ENCODE data around the gene CLCNKA.
"Not testable (repeated sequence)": the region's sequence is repeated elsewhere in the genome, so short reads cannot be mapped to it uniquely, and the experiment has no call there.

The CLCNKA gene

GRCh38 chr1:16042654-16043053, 20.8 kb downstream of the CLCNKA start:
- not testable (repeated sequence) for H3K4me1 ChIP-seq (ENCODE audit: control insufficient read depth, insufficient read depth, low read length); H3K4me3 ChIP-seq (ENCODE audit: low read length); H3K27ac ChIP-seq (ENCODE audit: low read depth, low read length); H3K27me3 ChIP-seq (ENCODE audit: control insufficient read depth, insufficient read depth, low read length); H3K36me3 ChIP-seq (ENCODE audit: control insufficient read depth, insufficient read depth, low read length); H3K9ac ChIP-seq (ENCODE audit: low read length)

GRCh38 chr1:16043521-16043920, 21.7 kb downstream of the CLCNKA start, which contains the start of gene CLCNKB:
CLCNKB (plus strand) TSS chr1:16043782; CDS start chr1:16044493, 711 bp downstream.
- Histone ChIP-seq H3K4me1 (ENCODE audit: control insufficient read depth, insufficient read depth, low read length) (no peaks in the 10 kb centered on the region), H3K9ac (ENCODE audit: low read length) (no peak within 1 kb of the TSS), H3K27ac (ENCODE audit: low read depth, low read length) (no peak within 1 kb of the TSS), H3K36me3 (ENCODE audit: control insufficient read depth, insufficient read depth, low read length) (no peaks in the 10 kb centered on the region), H3K27me3 (ENCODE audit: control insufficient read depth, insufficient read depth, low read length) (no peaks in the 10 kb centered on the region), H3K4me3 (ENCODE audit: low read length) (no peak within 1 kb of the TSS)

- Histone ChIP-seq H3K36me3 (ENCODE audit: control insufficient read depth, insufficient read depth, low read length) (no peaks in the 10 kb centered on the region), H3K27me3 (ENCODE audit: control insufficient read depth, insufficient read depth, low read length) (no peaks in the 10 kb centered on the region), H3K4me3 (ENCODE audit: low read length) (no peak overlapping the region), H3K4me1 (ENCODE audit: control insufficient read depth, insufficient read depth, low read length) (no peaks in the 10 kb centered on the region), H3K9ac (ENCODE audit: low read length) (no peak overlapping the region), H3K27ac (ENCODE audit: low read depth, low read length) (no peak overlapping the region)
Observed at GRCh38 chr1:16043950-16044349, 22.1 kb downstream of the CLCNKA start.

GRCh38 chr1:16046842-16047241, 25.0 kb downstream of the CLCNKA start:
- no peaks in the 10 kb centered on the region for H3K36me3 ChIP-seq (ENCODE audit: control insufficient read depth, insufficient read depth, low read length)
- no peaks in the 10 kb centered on the region for H3K27me3 ChIP-seq (ENCODE audit: control insufficient read depth, insufficient read depth, low read length)
- H3K9ac ChIP-seq (ENCODE audit: low read length): no peak overlapping the region
- no peak overlapping the region for H3K27ac ChIP-seq (ENCODE audit: low read depth, low read length)
- H3K4me3 ChIP-seq (ENCODE audit: low read length): no peak overlapping the region
- no peaks in the 10 kb centered on the region for H3K4me1 ChIP-seq (ENCODE audit: control insufficient read depth, insufficient read depth, low read length)

- Histone ChIP-seq H3K9ac (ENCODE audit: low read length) (no peak overlapping the region), H3K27ac (ENCODE audit: low read depth, low read length) (no peak overlapping the region), H3K4me3 (ENCODE audit: low read length) (no peak overlapping the region)
Observed at GRCh38 chr1:16047791-16048475, 26.1 kb downstream of the CLCNKA start.

GRCh38 chr1:16048573-16049189, 26.8 kb downstream of the CLCNKA start:
- Histone ChIP-seq H3K27ac (ENCODE audit: low read depth, low read length) (no peak overlapping the region), H3K27me3 (ENCODE audit: control insufficient read depth, insufficient read depth, low read length) (no peaks in the 10 kb centered on the region), H3K9ac (ENCODE audit: low read length) (no peak overlapping the region), H3K4me1 (ENCODE audit: control insufficient read depth, insufficient read depth, low read length) (no peaks in the 10 kb centered on the region), H3K4me3 (ENCODE audit: low read length) (peak overlapping the region; percentile 40), H3K36me3 (ENCODE audit: control insufficient read depth, insufficient read depth, low read length) (no peaks in the 10 kb centered on the region)

More at GRCh38 chr1:16047791-16048475, 26.1 kb downstream of the CLCNKA start:
- no peaks in the 10 kb centered on the region for H3K4me1 ChIP-seq (ENCODE audit: control insufficient read depth, insufficient read depth, low read length)
- no peaks in the 10 kb centered on the region for H3K36me3 ChIP-seq (ENCODE audit: control insufficient read depth, insufficient read depth, low read length)
- no peaks in the 10 kb centered on the region for H3K27me3 ChIP-seq (ENCODE audit: control insufficient read depth, insufficient read depth, low read length)

GRCh38 chr1:16050328-16050727, 28.5 kb downstream of the CLCNKA start:
- H3K9ac ChIP-seq (ENCODE audit: low read length): no peak overlapping the region
- H3K27me3 ChIP-seq (ENCODE audit: control insufficient read depth, insufficient read depth, low read length): no peaks in the 10 kb centered on the region
- no peaks in the 10 kb centered on the region for H3K36me3 ChIP-seq (ENCODE audit: control insufficient read depth, insufficient read depth, low read length)

GRCh38 chr1:16051039-16051438, 29.2 kb downstream of the CLCNKA start:
- Histone ChIP-seq H3K27me3 (ENCODE audit: control insufficient read depth, insufficient read depth, low read length) (no peaks in the 10 kb centered on the region), H3K4me1 (ENCODE audit: control insufficient read depth, insufficient read depth, low read length) (no peaks in the 10 kb centered on the region), H3K9ac (ENCODE audit: low read length) (no peak overlapping the region)

More at GRCh38 chr1:16050328-16050727, 28.5 kb downstream of the CLCNKA start:
- H3K4me3 ChIP-seq (ENCODE audit: low read length): no peak overlapping the region
- H3K4me1 ChIP-seq (ENCODE audit: control insufficient read depth, insufficient read depth, low read length): no peaks in the 10 kb centered on the region
- H3K27ac ChIP-seq (ENCODE audit: low read depth, low read length): no peak overlapping the region

GRCh38 chr1:16051949-16052348, 30.1 kb downstream of the CLCNKA start:
- not testable (repeated sequence) for H3K27me3 ChIP-seq (ENCODE audit: control insufficient read depth, insufficient read depth, low read length); H3K9ac ChIP-seq (ENCODE audit: low read length); H3K36me3 ChIP-seq (ENCODE audit: control insufficient read depth, insufficient read depth, low read length); H3K4me1 ChIP-seq (ENCODE audit: control insufficient read depth, insufficient read depth, low read length); H3K4me3 ChIP-seq (ENCODE audit: low read length); H3K27ac ChIP-seq (ENCODE audit: low read depth, low read length)

More at GRCh38 chr1:16051039-16051438, 29.2 kb downstream of the CLCNKA start:
- no peak overlapping the region for H3K4me3 ChIP-seq (ENCODE audit: low read length)
- H3K36me3 ChIP-seq (ENCODE audit: control insufficient read depth, insufficient read depth, low read length): no peaks in the 10 kb centered on the region
- no peak overlapping the region for H3K27ac ChIP-seq (ENCODE audit: low read depth, low read length)

- Histone ChIP-seq H3K36me3 (ENCODE audit: control insufficient read depth, insufficient read depth, low read length) (no peaks in the 10 kb centered on the region), H3K27ac (ENCODE audit: low read depth, low read length) (no peak overlapping the region), H3K9ac (ENCODE audit: low read length) (no peak overlapping the region), H3K4me1 (ENCODE audit: control insufficient read depth, insufficient read depth, low read length) (no peaks in the 10 kb centered on the region), H3K27me3 (ENCODE audit: control insufficient read depth, insufficient read depth, low read length) (no peaks in the 10 kb centered on the region), H3K4me3 (ENCODE audit: low read length) (no peak overlapping the region)
Observed at GRCh38 chr1:16053781-16054502, 32.1 kb downstream of the CLCNKA start.

- Histone ChIP-seq H3K4me3 (ENCODE audit: low read length) (no peak overlapping the region), H3K27ac (ENCODE audit: low read depth, low read length) (no peak overlapping the region), H3K4me1 (ENCODE audit: control insufficient read depth, insufficient read depth, low read length) (no peaks in the 10 kb centered on the region), H3K36me3 (ENCODE audit: control insufficient read depth, insufficient read depth, low read length) (no peaks in the 10 kb centered on the region), H3K9ac (ENCODE audit: low read length) (no peak overlapping the region), H3K27me3 (ENCODE audit: control insufficient read depth, insufficient read depth, low read length) (no peaks in the 10 kb centered on the region)
Observed at GRCh38 chr1:16054598-16055540, 33.0 kb downstream of the CLCNKA start.

Data from rectal smooth muscle tissue (tissue), 1 donor.